Stimulated activated CD4-positive, alpha-beta T cell treated with anti-CD3 and anti-CD28 coated beads, Interleukin-2, amount 100 ng/mL, for 4 hours (primary cell): ENCODE results near the gene OR6C74.

Source experiments
- DNase-seq: peaks from one replicate; pipeline ENCODE4 v3.0.0-alpha.2; 2020; ENCODE audit warnings: low read depth

Gene OR6C74

GRCh38 chr12:55244309-55244708 lies at the start of gene OR6C74:
TSS of gene OR6C74 (plus strand) at chr12:55244609. CDS start at chr12:55247288, 2,679 bp downstream.
- no peak for DNase-seq

DNA sequence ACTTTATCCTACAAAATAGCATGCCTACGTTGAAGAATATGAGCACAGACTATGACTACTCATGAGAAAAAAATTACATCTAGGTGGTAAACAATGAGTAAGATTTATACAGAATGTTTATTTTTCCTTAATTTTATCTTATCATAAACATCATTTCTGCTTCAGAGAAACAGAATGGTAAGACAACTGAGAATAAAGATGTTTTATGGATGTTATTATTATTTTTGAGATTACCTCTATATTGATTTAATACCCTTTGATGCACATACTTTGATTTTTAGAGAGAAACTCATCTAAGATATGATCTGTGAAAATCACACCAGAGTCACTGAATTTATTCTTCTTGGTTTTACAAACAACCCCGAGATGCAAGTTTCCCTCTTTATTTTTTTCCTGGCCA lies 23.7 kb upstream of the OR6C74 start, which contains the start of gene OR10A7:
TSS of gene OR10A7 (plus strand) at position 301 of the 400 bp plus-strand sequence. CDS start at position 301, 0 bp downstream.
- no peak for DNase-seq

- no peak for DNase-seq
Measured at GRCh38 chr12:55226523-55226922, 17.9 kb upstream of the OR6C74 start.

DNA sequence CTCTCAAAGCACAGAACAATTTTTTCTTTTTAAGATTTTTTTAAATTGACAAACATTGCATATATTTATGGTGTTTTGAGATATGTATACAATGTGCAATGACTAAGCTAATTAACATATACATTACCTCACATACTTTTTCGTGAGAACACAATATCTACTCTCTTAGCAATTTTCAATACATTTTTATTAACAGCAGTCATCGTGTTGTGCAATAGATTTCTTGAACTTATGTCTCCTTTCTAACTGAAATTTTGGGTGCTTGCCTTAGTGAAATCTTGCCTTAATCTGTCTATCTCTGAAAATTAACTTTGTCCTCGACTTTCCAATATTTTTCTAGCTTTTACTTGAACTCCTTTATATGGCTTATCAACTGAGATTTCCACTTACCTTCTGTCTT lies 16.8 kb upstream of the OR6C74 start:
- DNase-seq: no peak

DNA sequence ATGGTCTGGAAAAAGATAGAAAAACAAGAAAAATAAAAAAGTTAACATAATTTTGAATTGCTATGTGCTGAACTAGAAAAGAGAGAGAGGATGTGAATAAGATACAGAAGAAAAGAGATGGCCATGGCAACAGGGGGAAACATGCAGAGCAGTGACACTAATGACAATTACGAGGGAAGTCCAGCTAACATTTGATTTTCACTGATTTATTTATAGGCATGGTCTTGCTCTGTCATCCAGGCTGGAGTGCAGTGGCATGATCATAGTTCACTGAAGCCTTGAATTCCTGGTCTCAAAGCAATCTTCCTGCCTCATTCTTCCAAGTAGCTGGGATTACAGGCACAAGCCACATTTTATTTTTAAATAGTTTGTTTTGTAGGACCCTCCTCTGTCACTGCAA lies 1.8 kb downstream of the OR6C74 start:
- DNase-seq: no peak

DNA sequence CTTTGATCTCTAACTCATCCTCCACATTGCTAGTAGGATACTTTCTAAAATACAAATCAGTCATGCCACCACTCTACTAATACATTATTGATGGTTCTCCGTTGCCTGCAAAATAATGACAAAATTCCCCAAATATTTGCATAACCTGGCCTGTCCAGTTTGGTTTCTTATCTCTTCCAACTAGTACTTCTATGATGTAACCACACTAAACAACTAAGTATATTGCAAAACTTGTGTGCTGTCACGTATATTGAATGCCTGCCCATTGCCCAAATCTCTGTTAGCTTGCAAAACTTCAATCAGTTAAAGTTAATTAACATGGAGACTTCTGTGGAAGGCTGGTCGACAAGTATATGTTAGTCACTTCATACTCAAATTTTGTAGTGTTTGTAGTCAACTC lies 6.5 kb downstream of the OR6C74 start:
- no peak for DNase-seq

DNA sequence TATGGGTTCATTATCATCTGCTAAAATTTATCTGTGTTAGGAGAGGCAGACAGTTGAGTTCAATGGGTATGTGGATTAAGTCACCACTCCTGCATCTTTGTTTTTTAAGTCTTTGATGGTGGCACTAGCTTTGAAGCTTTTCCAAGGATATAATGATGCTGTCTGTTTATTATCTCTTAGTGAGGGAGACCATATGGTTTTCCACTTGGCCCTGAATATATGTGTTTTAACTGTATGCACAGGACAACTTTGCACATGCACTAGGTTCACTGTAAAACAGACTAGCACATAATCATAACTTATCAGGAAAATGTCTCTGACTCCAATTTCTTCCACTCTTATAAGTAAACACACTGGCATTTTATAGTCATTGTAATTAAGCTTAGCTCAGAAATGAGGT lies 8.9 kb downstream of the OR6C74 start:
- DNase-seq: no peak

- no peak for DNase-seq
Measured at GRCh38 chr12:55256831-55257230, 12.4 kb downstream of the OR6C74 start.

DNA sequence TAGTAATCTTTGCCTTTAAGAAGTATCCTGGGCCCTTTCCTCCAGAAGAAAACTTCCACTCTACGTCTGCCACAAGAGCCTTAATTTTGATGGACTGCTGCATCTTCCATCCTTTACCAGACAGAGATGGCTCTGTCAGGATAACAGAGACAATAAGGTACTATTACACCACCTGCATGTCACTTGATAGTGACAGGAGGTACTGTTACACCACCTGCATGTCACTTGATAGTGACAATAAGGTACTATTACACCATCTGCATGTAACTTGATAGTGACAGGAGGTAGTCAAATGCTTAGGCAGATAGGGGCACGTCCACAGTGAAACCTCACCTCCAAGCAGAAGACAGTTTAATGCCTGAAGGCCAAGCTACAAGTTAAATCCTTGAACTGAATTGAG lies 13.9 kb downstream of the OR6C74 start:
- DNase-seq: no peak

- no peak for DNase-seq
Measured at GRCh38 chr12:55280991-55281390, 36.6 kb downstream of the OR6C74 start.

DNA sequence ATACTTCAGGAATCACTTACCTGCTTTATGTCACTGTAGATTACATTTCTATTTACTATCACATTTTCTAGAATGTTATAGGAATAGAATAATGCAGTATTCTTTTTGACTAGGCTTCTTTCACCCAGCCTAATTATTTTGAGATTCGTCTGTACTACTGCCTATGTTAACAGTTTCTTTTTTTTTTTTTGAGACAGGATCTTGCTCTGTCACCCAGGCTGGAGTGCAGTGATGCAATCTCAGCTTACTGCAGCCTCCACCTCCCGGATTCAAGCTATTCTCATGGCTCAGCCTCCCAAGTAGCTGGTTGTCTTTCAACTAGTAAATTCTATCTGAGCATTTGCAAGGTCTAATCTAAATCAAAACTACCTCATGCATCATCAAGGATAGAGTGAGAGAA lies 45.6 kb downstream of the OR6C74 start:
- no peak for DNase-seq
